ENCODE measurements around the gene JARID2. TPM values are rescaled to one million over a fixed set of nuclear protein-coding genes. Genes with fewer than 3 reads are reported as not detected.
A peak's percentile ranks its signal among the peaks of the same experiment; 100 is the strongest.

The JARID2 gene
- total RNA-seq, 1 experiment from 2014 or later: 21.0 TPM

DNA sequence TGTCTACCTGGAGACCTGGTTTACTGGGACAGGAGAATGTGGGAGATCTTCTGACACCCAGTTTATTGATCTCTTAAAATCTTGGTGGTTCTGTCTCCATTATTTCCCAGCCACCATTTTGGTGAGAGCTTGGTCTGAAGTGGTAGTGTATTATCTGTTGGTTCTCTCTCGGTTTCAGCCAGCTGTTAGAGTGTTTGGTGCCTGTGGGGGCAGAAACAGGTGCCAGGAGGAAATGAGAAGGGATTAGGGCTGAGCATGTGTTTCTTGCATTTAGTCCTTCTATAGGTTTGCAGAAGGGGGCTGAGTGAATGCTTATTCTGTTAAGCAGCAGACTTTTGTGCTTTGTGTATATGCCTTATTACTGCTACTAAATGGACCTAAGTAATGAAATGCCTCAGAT lies 9.6 kb downstream of the JARID2 start:
- BruUV-seq (replicated peaks): no TSS peak
- peaks cover 6% of the 10 kb centered on the region for H3K36me3 Mint-ChIP-seq (ENCODE audit: insufficient read depth, unreplicated experiment)
- ChIA-PET CTCF (interaction anchor here (0.6 to 2.1 kb wide), 3 partner anchors 15 to 537 kb away, joined by 4 to 6 read pairs (median 5); no protein-coding TSS in a partner anchor), POLR2A (interaction anchor here (0.5 to 1.2 kb wide), 4 partner anchors 8 to 513 kb away, joined by 3 to 6 read pairs (median 4); no protein-coding TSS in a partner anchor)
- TF ChIP-seq, protein P1, sequence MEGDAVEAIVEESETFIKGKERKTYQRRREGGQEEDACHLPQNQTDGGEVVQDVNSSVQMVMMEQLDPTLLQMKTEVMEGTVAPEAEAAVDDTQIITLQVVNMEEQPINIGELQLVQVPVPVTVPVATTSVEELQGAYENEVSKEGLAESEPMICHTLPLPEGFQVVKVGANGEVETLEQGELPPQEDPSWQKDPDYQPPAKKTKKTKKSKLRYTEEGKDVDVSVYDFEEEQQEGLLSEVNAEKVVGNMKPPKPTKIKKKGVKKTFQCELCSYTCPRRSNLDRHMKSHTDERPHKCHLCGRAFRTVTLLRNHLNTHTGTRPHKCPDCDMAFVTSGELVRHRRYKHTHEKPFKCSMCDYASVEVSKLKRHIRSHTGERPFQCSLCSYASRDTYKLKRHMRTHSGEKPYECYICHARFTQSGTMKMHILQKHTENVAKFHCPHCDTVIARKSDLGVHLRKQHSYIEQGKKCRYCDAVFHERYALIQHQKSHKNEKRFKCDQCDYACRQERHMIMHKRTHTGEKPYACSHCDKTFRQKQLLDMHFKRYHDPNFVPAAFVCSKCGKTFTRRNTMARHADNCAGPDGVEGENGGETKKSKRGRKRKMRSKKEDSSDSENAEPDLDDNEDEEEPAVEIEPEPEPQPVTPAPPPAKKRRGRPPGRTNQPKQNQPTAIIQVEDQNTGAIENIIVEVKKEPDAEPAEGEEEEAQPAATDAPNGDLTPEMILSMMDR (IDR thresholded peaks at IDR 0.05; ENCODE audit: unreplicated experiment): no peak
- no peaks in the 10 kb centered on the region for H3K9me3 Mint-ChIP-seq (ENCODE audit: unreplicated experiment)
- no peak for DNase-seq (ENCODE audit: unreplicated experiment)
- intact Hi-C loops (cut with micrococcal nuclease): no loop called here
- no peak overlapping the region for H3K27ac Mint-ChIP-seq (ENCODE audit: low read depth, unreplicated experiment)
- peaks cover 46% of the 10 kb centered on the region for H3K4me1 Mint-ChIP-seq (ENCODE audit: insufficient read depth, unreplicated experiment)
- H3K27me3 Mint-ChIP-seq (ENCODE audit: insufficient read depth, unreplicated experiment): no peaks in the 10 kb centered on the region
- H3K4me3 Mint-ChIP-seq (ENCODE audit: unreplicated experiment): no peak overlapping the region

DNA sequence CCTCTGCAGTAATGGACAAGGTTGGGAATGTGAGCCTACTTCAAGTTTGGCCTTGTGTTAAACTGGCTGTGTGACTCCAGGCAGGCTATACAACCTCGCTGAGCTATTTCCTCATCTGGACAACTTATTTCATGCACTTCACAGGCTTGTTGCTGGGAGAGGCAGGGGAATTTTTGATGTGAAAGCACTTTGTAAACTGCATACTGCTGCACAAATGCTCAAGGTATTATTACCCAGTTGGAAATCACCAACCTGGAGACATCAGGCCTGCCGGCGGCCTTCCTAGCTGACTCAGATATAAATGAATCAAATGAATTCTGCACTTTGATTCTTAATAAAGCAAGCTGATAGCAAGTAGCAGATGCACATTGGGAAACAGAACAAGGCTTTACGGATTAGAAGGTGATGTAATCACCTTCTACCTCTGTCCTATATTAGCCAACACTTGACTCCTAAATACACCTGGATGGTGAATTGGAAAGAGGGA lies 10.1 kb downstream of the JARID2 start:
- TF ChIP-seq, protein P1 (IDR thresholded peaks at IDR 0.05; ENCODE audit: unreplicated experiment): no peak
- H3K36me3 Mint-ChIP-seq (ENCODE audit: insufficient read depth, unreplicated experiment): peaks cover 6% of the 10 kb centered on the region
- no peak overlapping the region for H3K4me3 Mint-ChIP-seq (ENCODE audit: unreplicated experiment)
- intact Hi-C loops (cut with micrococcal nuclease): no loop called here
- H3K4me1 Mint-ChIP-seq (ENCODE audit: insufficient read depth, unreplicated experiment): peaks cover 51% of the 10 kb centered on the region
- POLR2A ChIA-PET: interaction anchor here (0.5 to 1.2 kb wide), 4 partner anchors 9 to 514 kb away, joined by 3 to 6 read pairs (median 4); no protein-coding TSS in a partner anchor
- DNase-seq (ENCODE audit: unreplicated experiment): peak; percentile 33
- no peaks in the 10 kb centered on the region for H3K27me3 Mint-ChIP-seq (ENCODE audit: insufficient read depth, unreplicated experiment)
- BruUV-seq (replicated peaks): no TSS peak
- CTCF ChIA-PET: no interaction called here
- peak overlapping the region; percentile 17 for H3K27ac Mint-ChIP-seq (ENCODE audit: low read depth, unreplicated experiment)
- H3K9me3 Mint-ChIP-seq (ENCODE audit: unreplicated experiment): no peaks in the 10 kb centered on the region

DNA sequence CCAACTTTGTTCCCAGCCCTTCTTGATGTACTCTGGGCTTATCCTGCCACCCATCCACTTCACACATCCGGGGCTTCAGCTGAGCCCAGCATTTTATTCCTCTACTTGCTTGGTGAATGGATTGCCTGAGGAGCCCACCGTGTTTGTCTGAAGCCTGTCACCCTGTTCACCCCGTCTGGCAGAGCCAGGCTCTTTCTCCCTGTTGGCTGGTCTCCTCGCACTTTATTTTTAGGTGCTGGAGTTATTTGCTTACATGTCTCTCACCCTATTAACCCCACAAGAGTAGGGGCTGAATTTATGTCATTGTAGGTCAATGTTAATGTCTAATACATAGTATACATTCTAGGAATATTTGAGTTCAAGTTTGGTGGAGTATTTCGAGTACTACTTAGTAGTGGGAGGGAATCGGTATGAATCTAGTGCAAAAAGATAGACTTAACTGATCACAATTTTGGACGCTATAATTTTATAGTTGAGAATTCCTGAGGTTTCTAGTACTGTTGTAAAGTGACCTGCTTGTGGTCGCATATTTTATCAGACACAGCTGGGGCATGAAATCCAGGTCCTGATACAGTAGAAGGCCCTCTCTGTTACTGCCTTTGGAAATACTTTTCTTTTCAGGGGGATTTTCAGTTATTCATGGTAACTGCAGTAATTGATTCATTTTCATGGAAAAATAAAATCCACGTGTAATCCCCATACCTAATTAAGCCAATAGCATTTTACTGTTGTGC lies 10.8 kb downstream of the JARID2 start:
- Mint-ChIP-seq H3K4me3 (ENCODE audit: unreplicated experiment) (no peak overlapping the region), H3K27me3 (ENCODE audit: insufficient read depth, unreplicated experiment) (no peaks in the 10 kb centered on the region), H3K4me1 (ENCODE audit: insufficient read depth, unreplicated experiment) (peaks cover 52% of the 10 kb centered on the region), H3K9me3 (ENCODE audit: unreplicated experiment) (no peaks in the 10 kb centered on the region), H3K27ac (ENCODE audit: low read depth, unreplicated experiment) (peak overlapping the region; percentile 17), H3K36me3 (ENCODE audit: insufficient read depth, unreplicated experiment) (peaks cover 6% of the 10 kb centered on the region)
- TF ChIP-seq, protein P1 (IDR thresholded peaks at IDR 0.05; ENCODE audit: unreplicated experiment): no peak
- no peak for DNase-seq (ENCODE audit: unreplicated experiment)
- CTCF ChIA-PET: no interaction called here
- no TSS peak for BruUV-seq (replicated peaks)
- intact Hi-C loops (cut with micrococcal nuclease): no loop called here
- POLR2A ChIA-PET: interaction anchor here (1.0 to 1.2 kb wide), 3 partner anchors 9 to 109 kb away, joined by 3 read pairs; no protein-coding TSS in a partner anchor

DNA sequence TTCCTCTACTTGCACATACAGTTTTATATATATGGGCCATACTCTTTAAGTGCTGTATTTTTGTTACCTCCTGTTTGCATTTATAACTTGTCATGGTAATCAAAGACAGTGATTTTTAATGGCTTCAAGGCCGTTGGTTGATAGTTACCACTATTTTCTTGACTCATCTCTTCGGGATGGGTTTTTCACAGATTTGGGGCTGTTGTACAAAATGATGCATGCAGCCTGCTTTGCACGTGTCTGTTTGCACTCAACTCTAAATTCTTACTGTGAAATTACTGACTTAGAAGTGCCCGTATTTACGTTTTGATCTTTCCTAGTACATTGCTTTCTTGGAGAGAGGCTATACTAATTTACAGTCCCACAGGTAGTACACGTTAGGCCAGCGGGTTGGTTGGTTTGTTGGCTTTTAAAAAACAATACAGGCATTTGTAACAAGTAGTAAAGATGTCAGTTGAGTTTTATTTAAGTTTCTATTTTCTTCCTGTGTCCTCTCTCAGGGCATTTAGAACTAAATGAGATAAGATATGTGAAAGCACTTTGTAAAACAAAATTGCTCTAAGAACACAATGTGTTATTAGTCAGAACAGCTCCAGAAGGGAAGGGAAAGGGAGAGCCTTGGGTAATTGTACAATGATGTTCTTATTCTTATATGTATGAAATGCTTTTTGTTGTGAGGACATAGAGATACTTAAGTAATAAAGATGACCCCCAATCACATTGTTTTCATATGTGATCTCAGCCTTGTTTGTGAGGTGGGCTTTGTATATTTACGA lies 11.7 kb downstream of the JARID2 start:
- ChIA-PET POLR2A (interaction anchor here (1.0 kb wide), 1 partner anchor 9 kb away, joined by 3 read pairs; no protein-coding TSS in a partner anchor), CTCF (interaction anchor here (0.6 kb wide), 1 partner anchor 89 kb away, joined by 3 read pairs; no protein-coding TSS in a partner anchor)
- no peaks in the 10 kb centered on the region for H3K9me3 Mint-ChIP-seq (ENCODE audit: unreplicated experiment)
- DNase-seq (ENCODE audit: unreplicated experiment): no peak
- no peak overlapping the region for H3K27ac Mint-ChIP-seq (ENCODE audit: low read depth, unreplicated experiment)
- H3K4me1 Mint-ChIP-seq (ENCODE audit: insufficient read depth, unreplicated experiment): peaks cover 49% of the 10 kb centered on the region
- peaks cover 6% of the 10 kb centered on the region for H3K36me3 Mint-ChIP-seq (ENCODE audit: insufficient read depth, unreplicated experiment)
- TF ChIP-seq, protein P1 (IDR thresholded peaks at IDR 0.05; ENCODE audit: unreplicated experiment): no peak
- intact Hi-C loops (cut with micrococcal nuclease): no loop called here
- BruUV-seq (replicated peaks): no TSS peak
- no peak overlapping the region for H3K4me3 Mint-ChIP-seq (ENCODE audit: unreplicated experiment)
- no peaks in the 10 kb centered on the region for H3K27me3 Mint-ChIP-seq (ENCODE audit: insufficient read depth, unreplicated experiment)
